Left ventricle myocardium inferior (tissue), 1 donor: ENCODE data around the gene CDC14B. TPM values are rescaled to one million over a fixed set of nuclear protein-coding genes. Genes with fewer than 3 reads are reported as not detected.
A peak's percentile ranks its signal among the peaks of the same experiment; 100 is the strongest.
"Not testable (repeated sequence)": the region's sequence is repeated elsewhere in the genome, so short reads cannot be mapped to it uniquely, and the experiment has no call there.

Experiments
- DNase-seq: peaks from one replicate; pipeline ENCODE4 v3.0.0-alpha.2; 2020
- H3K27ac ChIP-seq: fragments of 200-600 bp; replicated peaks from 2 replicates; pipeline ENCODE4 v1.8.0; 2021
- H3K27me3 ChIP-seq: fragments of 200-600 bp; 2 replicates; pipeline ENCODE4 v1.8.0; 2021; ENCODE audit warnings: low read depth
- H3K36me3 ChIP-seq: fragments of 200-600 bp; 2 replicates; pipeline ENCODE4 v1.8.0; 2021
- H3K4me1 ChIP-seq: fragments of 200-600 bp; 2 replicates; pipeline ENCODE4 v1.8.0; 2021
- H3K4me3 ChIP-seq: fragments of 200-600 bp; 2 replicates; pipeline ENCODE4 v1.8.0; 2021; ENCODE audit warnings: mild to moderate bottlenecking, moderate library complexity
- H3K9me3 ChIP-seq: fragments of 200-600 bp; replicated peaks from 2 replicates; pipeline ENCODE4 v1.8.0; 2021
- CTCF ChIP-seq: fragments of 200-600 bp; IDR thresholded peaks from 2 replicates; pipeline ENCODE4 v1.8.0; 2021; ENCODE audit warnings: antibody characterized with exemption, mild to moderate bottlenecking, borderline replicate concordance
- intact Hi-C: fragments of 100-400 bp; cut with micrococcal nuclease; formaldehyde crosslinking; loops from one replicate; pipeline ENCODE4 v1.11.0; 2022
- total RNA-seq: library from RNA; stranded (reverse); fragmentation: NEBNext Ultra II Directional; extraction: Animal tissue kit (Norgen Biotek cat#: 25700); gene quantifications from one replicate; pipeline ENCODE4 v1.2.1, GENCODE V29; 2021
- donor health status: DM: no; HTN: yes; CAD: no; lungs with severe emphysema.

CDC14B gene
- total RNA-seq, 1 donor from 2014 or later = 26.4 TPM

GRCh38 chr9:96508227-96508940 is 111.3 kb downstream of the CDC14B start:
- intact Hi-C loops = no loop called here
- Histone ChIP-seq H3K4me3 (no peak overlapping the region), H3K4me1 (peaks cover 30% of the 10 kb centered on the region), H3K27me3 (no peaks in the 10 kb centered on the region), H3K36me3 (peaks cover 7% of the 10 kb centered on the region), H3K9me3 (no peaks in the 10 kb centered on the region), H3K27ac (peak overlapping the region; percentile 72)
- no peak for DNase-seq
- TF ChIP-seq CTCF = no peak

DNA sequence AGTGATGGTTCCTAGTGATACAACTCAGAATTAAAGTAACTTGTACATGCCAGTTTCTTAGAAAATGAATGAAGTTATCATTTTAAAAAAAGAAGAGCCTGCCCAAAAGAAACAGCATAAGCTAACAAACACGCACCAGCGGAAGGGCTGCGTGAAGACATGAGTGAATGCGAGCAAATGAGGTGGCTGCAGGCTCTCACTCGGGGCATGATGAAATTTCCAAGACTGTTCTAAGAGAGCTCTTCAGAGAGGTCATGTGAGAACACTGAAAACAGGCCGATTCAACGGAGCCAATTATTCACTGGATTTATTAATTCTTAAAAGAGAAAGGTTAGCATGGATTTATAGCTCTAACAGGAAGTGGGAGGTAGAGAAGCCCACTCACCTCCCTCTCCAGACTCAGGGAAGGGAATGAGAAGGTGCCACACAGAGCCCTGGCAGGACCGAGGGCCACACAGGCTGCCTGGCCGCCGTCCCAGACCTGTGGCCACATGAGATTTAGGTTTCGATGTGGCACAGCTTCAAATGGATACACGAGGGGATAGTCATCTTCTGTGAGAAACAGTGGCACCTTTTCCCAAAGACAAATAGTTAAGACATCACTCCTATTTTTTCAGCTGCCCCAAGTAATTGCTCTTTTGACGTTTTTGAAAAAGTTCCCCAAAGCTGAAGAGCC is 114.2 kb downstream of the CDC14B start:
- H3K27ac ChIP-seq = no peak overlapping the region
- DNase-seq = no peak
- peaks cover 44% of the 10 kb centered on the region for H3K4me1 ChIP-seq
- H3K9me3 ChIP-seq = no peaks in the 10 kb centered on the region
- no peak overlapping the region for H3K4me3 ChIP-seq
- intact Hi-C loops = no loop called here
- H3K36me3 ChIP-seq = peaks cover 4% of the 10 kb centered on the region
- no peaks in the 10 kb centered on the region for H3K27me3 ChIP-seq
- TF ChIP-seq CTCF = no peak

GRCh38 chr9:96503918-96504317 is 115.7 kb downstream of the CDC14B start:
- Histone ChIP-seq H3K27me3 (no peaks in the 10 kb centered on the region), H3K36me3 (peaks cover 4% of the 10 kb centered on the region), H3K4me1 (peaks cover 48% of the 10 kb centered on the region), H3K27ac (no peak overlapping the region), H3K4me3 (no peak overlapping the region), H3K9me3 (no peaks in the 10 kb centered on the region)
- no peak for TF ChIP-seq CTCF
- no peak for DNase-seq
- intact Hi-C loops = no loop called here

- H3K9me3 ChIP-seq, intact Hi-C loops, H3K4me3 ChIP-seq, H3K36me3 ChIP-seq, H3K27me3 ChIP-seq, DNase-seq: not testable (repeated sequence)
- H3K4me1 ChIP-seq = peaks cover 44% of the 10 kb centered on the region
- peak overlapping the region; percentile 19 for H3K27ac ChIP-seq
Observed at GRCh38 chr9:96503374-96503748, 116.3 kb downstream of the CDC14B start.

- Histone ChIP-seq H3K36me3 (peaks cover 4% of the 10 kb centered on the region), H3K27me3 (no peaks in the 10 kb centered on the region), H3K4me3 (no peak overlapping the region), H3K4me1 (peaks cover 38% of the 10 kb centered on the region), H3K27ac (peak overlapping the region; percentile 19), H3K9me3 (no peaks in the 10 kb centered on the region)
- intact Hi-C loops = no loop called here
- no peak for DNase-seq
- no peak for TF ChIP-seq CTCF
Observed at GRCh38 chr9:96502539-96503373, 116.9 kb downstream of the CDC14B start.
